Measurements from ENCODE around the gene HAO1. TPM values are rescaled to one million over a fixed set of nuclear protein-coding genes. Genes with fewer than 3 reads are reported as not detected.

HAO1 gene
- total and polyA plus RNA-seq, 2 of the 13 experiments (the other 11 are each of a cell fraction or from before 2014, with no cell fraction given), result 0.03 TPM; not detected in 1

GRCh38 chr20:7971536-7972280 lies 31.4 kb upstream of the HAO1 start:
- H4K20me1 ChIP-seq (ENCODE audit: insufficient read depth, low read length), result no peaks in the 10 kb centered on the region
- H2AFZ ChIP-seq (ENCODE audit: low read length), result no peak overlapping the region
- DNase-seq (ENCODE audit: low spot score) (no peak), ATAC-seq (no peak), FAIRE-seq (no peak)
- no peaks in the 10 kb centered on the region for H3K9me3 ChIP-seq (ENCODE audit: low read length)
- BruUV-seq (replicated peaks), result no TSS peak
- no peak overlapping the region for H3K27ac ChIP-seq (ENCODE audit: extremely low read length, insufficient read depth, low read length)
- ChIA-PET POLR2A (no interaction called here), CTCF (ENCODE audit: low intra/inter-chr PET ratio, low total read pairs) (no interaction called here)
- H3K4me1 ChIP-seq (ENCODE audit: insufficient read depth, low read length), result peaks cover 6% of the 10 kb centered on the region
- no peak overlapping the region for H3K9ac ChIP-seq (ENCODE audit: insufficient read depth, low read depth, low read length)
- no peaks in the 10 kb centered on the region for H3K36me3 ChIP-seq (replicated peaks in 1 of 2; ENCODE audit: control insufficient read depth in 1 of 2, insufficient read depth in 2 of 2, low read length in 2 of 2)
- intact Hi-C loops (cut with micrococcal nuclease; ENCODE audit: unreplicated experiment), result no loop called here
- no peaks in the 10 kb centered on the region for H3K79me2 ChIP-seq (ENCODE audit: insufficient read depth, low read length)
- no peak for TF ChIP-seq CBX1 (IDR thresholded peaks at IDR 0.05; ENCODE audit: low read depth)
- TF ChIP-seq RARA (CRISPR knock-in tag; IDR thresholded peaks at IDR 0.05), result no peak
- TF ChIP-seq ESRRA (CRISPR knock-in tag; IDR thresholded peaks at IDR 0.05; ENCODE audit: low read depth), result no peak
- TF ChIP-seq NFYC (CRISPR knock-in tag; IDR thresholded peaks at IDR 0.05), result no peak
- no peak for TF ChIP-seq ZSCAN20 (CRISPR knock-in tag; IDR thresholded peaks at IDR 0.05; ENCODE audit: borderline replicate concordance)
- TF ChIP-seq ATF1 (CRISPR knock-in tag; IDR thresholded peaks at IDR 0.05), result no peak
- no peak for TF ChIP-seq ZKSCAN1 (IDR thresholded peaks at IDR 0.05; ENCODE audit: low read length)
- no peak for TF ChIP-seq ZC3H13 (CRISPR knock-in tag; IDR thresholded peaks at IDR 0.05)
- TF ChIP-seq EHMT2 (IDR thresholded peaks at IDR 0.05; ENCODE audit: borderline replicate concordance, low read depth, low read length), result no peak
- TF ChIP-seq MEIS1 (CRISPR knock-in tag; IDR thresholded peaks at IDR 0.05; ENCODE audit: borderline replicate concordance), result no peak
- TF ChIP-seq SMARCE1 (IDR thresholded peaks at IDR 0.05; ENCODE audit: borderline replicate concordance), result no peak
- no peak for TF ChIP-seq RFXANK (CRISPR knock-in tag; IDR thresholded peaks at IDR 0.05)
- no peak for TF ChIP-seq ZNF543 (CRISPR knock-in tag; IDR thresholded peaks at IDR 0.05)
- no peak for TF ChIP-seq ZBTB8A (CRISPR knock-in tag; IDR thresholded peaks at IDR 0.05; ENCODE audit: borderline replicate concordance, low read depth)
- no peak for TF ChIP-seq ZFP36 (IDR thresholded peaks at IDR 0.05; ENCODE audit: borderline replicate concordance, low read depth, low read length, partially characterized antibody)
- TF ChIP-seq TRIM24 (CRISPR knock-in tag; IDR thresholded peaks at IDR 0.05), result no peak
- H3K4me3 ChIP-seq (replicated peaks in 1 of 3; ENCODE audit: insufficient read depth in 1 of 3, low read depth in 2 of 3, low read length in 3 of 3), result no peak overlapping the region
- WGBS (ENCODE audit: low lambda C conversion rate), result 0% methylated on average over 2 of the region's 2 CpGs
- no peaks in the 10 kb centered on the region for H3K27me3 ChIP-seq (ENCODE audit: control insufficient read depth in 1 of 2, insufficient read depth in 2 of 2, low read length in 2 of 2)
- H3K4me2 ChIP-seq (ENCODE audit: low read depth, low read length), result no peak overlapping the region
- in situ Hi-C loops (cut with HindIII; ENCODE audit: extremely low pct_ligation_motif_present, low pct_unique_long_range_greater_than_20kb), result no loop called here
